Measurements from ENCODE around the gene SLC41A3. TPM values are rescaled to one million over a fixed set of nuclear protein-coding genes. Genes with fewer than 3 reads are reported as not detected.
A peak's percentile ranks its signal among the peaks of the same experiment; 100 is the strongest.

The SLC41A3 gene
- total RNA-seq = 10 to 100 TPM; 56.1 to 72.2 (median 59.7) TPM

GRCh38 chr3:126083913-126084767 is at the start of gene SLC41A3:
Gene SLC41A3 (minus strand): TSS chr3:126084124. CDS start chr3:126068219, 15,905 bp downstream.
- H3K4me3 ChIP-seq (replicated peaks in 1 of 3) = peak within 1 kb of the TSS; percentile 26 to 63 (median 41)
- peak within 1 kb of the TSS; percentile 62 to 83 (median 81) for H3K27ac ChIP-seq
- intact Hi-C loops (cut with DNase I) = no loop called here
- TF ChIP-seq CTCF (IDR thresholded peaks at IDR 0.05) (peak in 5 of 6 experiments; percentile 4 to 53 (median 25)), POLR2A (IDR thresholded peaks at IDR 0.05) (peak in 1 of 2 donors; percentile 86)
- DNase-seq = peak; percentile 91 to 93
- no peaks in the 10 kb centered on the region for H3K27me3 ChIP-seq
- H3K36me3 ChIP-seq = no peaks in the 10 kb centered on the region
- WGBS, 2 donors = 0% methylated on average over 11 to 18 of the region's 72 CpGs
- H3K4me1 ChIP-seq = peaks cover 6 to 12% of the 10 kb centered on the region in 2 donors
- no peaks in the 10 kb centered on the region for H3K9me3 ChIP-seq

GRCh38 chr3:126133606-126134005 is 49.7 kb upstream of the SLC41A3 start:
- Histone ChIP-seq H3K4me1 (no peaks in the 10 kb centered on the region), H3K4me3 (replicated peaks in 1 of 3) (no peak overlapping the region), H3K27me3 (no peaks in the 10 kb centered on the region), H3K36me3 (no peaks in the 10 kb centered on the region), H3K27ac (no peak overlapping the region), H3K9me3 (no peaks in the 10 kb centered on the region)
- intact Hi-C loops (cut with DNase I) = loop anchor here (5.0 to 10.0 kb wide), 2 partner anchors 61 to 259 kb away; partner anchors contain the start of gene CFAP100
- 70 to 88% methylated on average over 3 to 6 of the region's 6 CpGs for WGBS, 2 donors
- no peak for DNase-seq
- TF ChIP-seq CTCF (IDR thresholded peaks at IDR 0.05) (no peak), POLR2A (IDR thresholded peaks at IDR 0.05) (no peak)

GRCh38 chr3:126132751-126133511 is 49.0 kb upstream of the SLC41A3 start:
- peak; percentile 18 to 19 for DNase-seq
- H3K4me3 ChIP-seq (replicated peaks in 1 of 3) = no peak overlapping the region
- H3K27ac ChIP-seq = no peak overlapping the region
- no peaks in the 10 kb centered on the region for H3K4me1 ChIP-seq
- TF ChIP-seq POLR2A (IDR thresholded peaks at IDR 0.05) = no peak
- peak in 3 of 6 experiments; percentile 9 to 20 (median 20) for TF ChIP-seq CTCF (IDR thresholded peaks at IDR 0.05)
- intact Hi-C loops (cut with DNase I) = loop anchor here (5.0 to 10.0 kb wide), 2 partner anchors 62 to 259 kb away; partner anchors contain the start of gene CFAP100
- no peaks in the 10 kb centered on the region for H3K9me3 ChIP-seq
- H3K36me3 ChIP-seq = no peaks in the 10 kb centered on the region
- H3K27me3 ChIP-seq = no peaks in the 10 kb centered on the region
- WGBS, 2 donors = 41 to 58% methylated on average over 11 to 14 of the region's 14 CpGs

- no peak overlapping the region for H3K4me3 ChIP-seq (replicated peaks in 1 of 3)
- 73 to 81% methylated on average over 13 to 16 of the region's 16 CpGs for WGBS, 2 donors
- intact Hi-C loops (cut with DNase I) = loop anchor here (5.0 to 10.0 kb wide), 2 partner anchors 63 to 260 kb away; partner anchors contain the start of gene CFAP100
- H3K9me3 ChIP-seq = no peaks in the 10 kb centered on the region
- no peaks in the 10 kb centered on the region for H3K27me3 ChIP-seq
- no peaks in the 10 kb centered on the region for H3K4me1 ChIP-seq
- no peak for DNase-seq
- no peaks in the 10 kb centered on the region for H3K36me3 ChIP-seq
- no peak overlapping the region for H3K27ac ChIP-seq
- no peak for TF ChIP-seq CTCF (IDR thresholded peaks at IDR 0.05)
- TF ChIP-seq POLR2A (IDR thresholded peaks at IDR 0.05) = no peak
These were observed 48.2 kb upstream of the SLC41A3 start for GRCh38 chr3:126131881-126132750.
